GM21717 (cell line): Measurements from ENCODE around the gene THRB.

Experiments
- ATAC-seq: cut with Tn5 transposase; IDR thresholded peaks from one replicate; pipeline ENCODE4 v1.9.1; 2021; ENCODE audit warnings: mild to moderate bottlenecking, moderate library complexity; ENCODE audit not compliant: unreplicated experiment

Gene THRB

GRCh38 chr3:24157106-24157505, 337.5 kb downstream of the THRB start:
- no peak for ATAC-seq

GRCh38 chr3:24156466-24156865, 338.2 kb downstream of the THRB start:
- ATAC-seq, result no peak

GRCh38 chr3:24155276-24155675, 339.4 kb downstream of the THRB start:
- no peak for ATAC-seq

GRCh38 chr3:24154781-24155180, 339.9 kb downstream of the THRB start:
- ATAC-seq, result peak; percentile 1

GRCh38 chr3:24154013-24154695, 340.5 kb downstream of the THRB start:
- peak; percentile 91 for ATAC-seq

- no peak for ATAC-seq
Observed at GRCh38 chr3:24151594-24151993, 343.1 kb downstream of the THRB start.

GRCh38 chr3:24149032-24149431, 345.6 kb downstream of the THRB start:
- no peak for ATAC-seq

- no peak for ATAC-seq
Observed at GRCh38 chr3:24145981-24146822, 348.4 kb downstream of the THRB start.

- ATAC-seq, result no peak
Observed at GRCh38 chr3:24145481-24145880, 349.2 kb downstream of the THRB start.

- ATAC-seq, result no peak
Observed at GRCh38 chr3:24142127-24142526, 352.5 kb downstream of the THRB start.

- ATAC-seq, result no peak
Observed at GRCh38 chr3:24141548-24141947, 353.1 kb downstream of the THRB start.

GRCh38 chr3:24139463-24140412, 354.9 kb downstream of the THRB start:
- ATAC-seq, result no peak

GRCh38 chr3:24138876-24139256, 355.8 kb downstream of the THRB start:
- ATAC-seq, result no peak

GRCh38 chr3:24137958-24138875, 356.4 kb downstream of the THRB start:
- ATAC-seq, result no peak

GRCh38 chr3:24137334-24137733, 357.3 kb downstream of the THRB start:
- ATAC-seq, result no peak

GRCh38 chr3:24136624-24137310, 357.9 kb downstream of the THRB start:
- no peak for ATAC-seq

GRCh38 chr3:24135280-24135679, 359.4 kb downstream of the THRB start:
- ATAC-seq, result no peak

GRCh38 chr3:24133942-24134341, 360.7 kb downstream of the THRB start:
- ATAC-seq, result no peak

- no peak for ATAC-seq
Observed at GRCh38 chr3:24133436-24133835, 361.2 kb downstream of the THRB start.

GRCh38 chr3:24129549-24129948, 365.1 kb downstream of the THRB start:
- ATAC-seq, result no peak
